KOPT-K1 (cell line): ENCODE measurements around the gene KHDC4.
"Not testable (repeated sequence)": the region's sequence is repeated elsewhere in the genome, so short reads cannot be mapped to it uniquely, and the experiment has no call there.

Source experiments
- H3K27ac ChIP-seq: fragments of 200-600 bp; sonication (generic); 2 replicates; pipeline ENCODE4 v1.5.1; 2016; ENCODE audit warnings: antibody characterized with exemption, mild to moderate bottlenecking, low read depth, low read length; ENCODE audit not compliant: poor library complexity, severe bottlenecking
- H3K36me3 ChIP-seq: fragments of 200-600 bp; sonication (generic); 2 replicates; pipeline ENCODE4 v1.5.1; 2017; ENCODE audit warnings: antibody characterized with exemption, mild to moderate bottlenecking, low read length, moderate library complexity; ENCODE audit not compliant: insufficient read depth
- H3K9me3 ChIP-seq: fragments of 200-600 bp; sonication (generic); 2 replicates; pipeline ENCODE4 v1.5.1; 2017; ENCODE audit warnings: antibody characterized with exemption, low read length, mild to moderate bottlenecking; ENCODE audit not compliant: insufficient read depth, poor library complexity, severe bottlenecking

KHDC4 gene

DNA sequence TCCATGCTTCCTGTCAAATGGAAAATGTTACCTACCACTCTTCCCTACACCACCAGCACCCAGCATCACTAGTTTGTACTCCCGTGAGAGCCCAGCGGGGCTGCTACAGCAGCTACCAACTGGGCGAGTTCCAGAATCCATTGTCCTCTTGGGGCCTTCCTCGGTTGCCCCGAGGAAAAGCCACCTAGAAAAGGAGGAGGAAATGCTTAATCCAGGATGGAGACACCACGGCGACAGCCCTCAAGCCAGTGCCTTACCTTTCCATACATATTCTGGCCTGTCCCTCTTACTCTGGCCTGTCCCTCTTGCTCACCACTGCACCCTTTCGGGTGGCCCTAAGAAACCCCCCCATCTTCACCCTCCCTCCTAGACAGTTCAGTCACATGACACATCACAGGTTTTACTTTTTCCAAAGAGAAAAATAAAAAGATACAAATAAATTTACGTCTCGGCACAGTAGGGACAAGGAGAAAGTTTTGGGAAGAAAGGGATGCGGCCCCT, 23.5 kb downstream of the KHDC4 start:
- H3K36me3 ChIP-seq, result peaks cover 81% of the 10 kb centered on the region
- H3K27ac ChIP-seq, result peak overlapping the region; percentile 55
- H3K9me3 ChIP-seq, result no peaks in the 10 kb centered on the region

GRCh38 chr1:155909894-155910293, 24.3 kb downstream of the KHDC4 start:
- H3K27ac ChIP-seq, result no peak overlapping the region

DNA sequence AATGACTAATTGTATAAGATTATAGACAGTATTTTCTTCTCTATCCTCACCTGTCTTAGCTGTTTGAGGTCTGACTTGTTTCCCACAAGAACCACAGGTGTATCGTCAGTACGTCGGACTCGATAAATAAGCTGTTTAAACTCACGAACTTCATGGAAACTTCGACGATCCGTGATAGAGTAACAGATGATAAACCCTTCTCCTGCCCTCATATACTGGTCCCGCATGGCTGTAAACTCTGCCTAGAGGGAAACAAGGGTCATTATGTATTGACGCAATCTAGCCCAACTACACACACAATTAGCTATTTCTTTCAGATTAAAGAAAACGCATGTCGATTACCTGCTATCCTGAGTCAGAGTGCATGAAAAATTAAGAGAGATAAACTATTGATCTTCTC, 30.0 kb downstream of the KHDC4 start:
- H3K36me3 ChIP-seq, result peaks cover 94% of the 10 kb centered on the region

More at GRCh38 chr1:155909894-155910293, 24.3 kb downstream of the KHDC4 start:
- Histone ChIP-seq H3K36me3 (peaks cover 81% of the 10 kb centered on the region), H3K9me3 (no peaks in the 10 kb centered on the region)

DNA sequence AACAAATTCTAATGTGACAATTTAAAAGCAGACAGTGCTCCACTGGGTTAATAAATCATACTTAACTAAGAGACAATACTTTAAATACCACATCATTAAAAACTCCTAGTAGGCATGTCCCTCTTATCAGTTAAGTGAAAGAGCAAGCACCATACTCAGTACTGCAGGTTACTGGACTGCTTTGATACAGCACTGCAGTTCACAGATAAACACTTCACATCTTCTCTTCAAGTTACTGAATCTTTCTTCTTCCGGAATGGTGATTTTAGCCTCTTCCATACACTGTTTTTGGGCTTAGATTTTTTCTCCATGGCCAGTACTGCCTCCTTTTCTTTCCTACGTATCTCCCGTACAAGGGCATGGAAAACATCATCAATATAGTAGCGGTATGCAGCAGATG, 34.1 kb downstream of the KHDC4 start:
- Histone ChIP-seq H3K27ac (no peak overlapping the region), H3K9me3 (no peaks in the 10 kb centered on the region), H3K36me3 (peaks cover 79% of the 10 kb centered on the region)

More for the DNA sequence above, 30.0 kb downstream of the KHDC4 start:
- Histone ChIP-seq H3K9me3 (no peaks in the 10 kb centered on the region), H3K27ac (no peak overlapping the region)

DNA sequence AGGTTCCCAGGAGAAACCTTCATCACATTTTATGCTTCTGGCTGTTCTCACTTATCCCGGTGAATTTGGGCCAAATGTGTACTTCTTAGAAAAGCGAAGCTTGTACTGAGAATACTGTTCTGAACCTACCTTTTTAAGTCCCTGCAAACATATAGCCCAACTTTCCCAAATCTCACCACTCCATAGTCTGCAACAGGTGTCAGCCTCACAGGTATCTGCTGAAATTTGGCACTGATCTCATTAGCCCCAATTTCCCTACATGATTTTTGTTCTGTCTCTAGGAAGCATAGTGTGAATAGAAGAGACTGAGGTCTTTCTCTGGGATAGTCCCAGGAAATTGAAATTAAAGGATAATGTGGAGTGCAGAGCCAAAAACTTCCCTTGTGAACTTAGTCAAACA, 34.5 kb downstream of the KHDC4 start:
- H3K9me3 ChIP-seq, result no peaks in the 10 kb centered on the region
- H3K36me3 ChIP-seq, result peaks cover 74% of the 10 kb centered on the region
- no peak overlapping the region for H3K27ac ChIP-seq

- H3K27ac ChIP-seq, result no peak overlapping the region
- no peaks in the 10 kb centered on the region for H3K9me3 ChIP-seq
- peaks cover 66% of the 10 kb centered on the region for H3K36me3 ChIP-seq
Observed at GRCh38 chr1:155898888-155899287, 35.3 kb downstream of the KHDC4 start.

- Histone ChIP-seq H3K27ac (no peak overlapping the region), H3K9me3 (no peaks in the 10 kb centered on the region), H3K36me3 (peaks cover 58% of the 10 kb centered on the region)
Observed at GRCh38 chr1:155897746-155898145, 36.5 kb downstream of the KHDC4 start.

GRCh38 chr1:155896476-155896875, 37.7 kb downstream of the KHDC4 start:
- H3K36me3 ChIP-seq, result peaks cover 48% of the 10 kb centered on the region
- H3K27ac ChIP-seq, H3K9me3 ChIP-seq: not testable (repeated sequence)

GRCh38 chr1:155895617-155896016, 38.6 kb downstream of the KHDC4 start:
- H3K36me3 ChIP-seq, result peaks cover 40% of the 10 kb centered on the region
- not testable (repeated sequence) for H3K27ac ChIP-seq

DNA sequence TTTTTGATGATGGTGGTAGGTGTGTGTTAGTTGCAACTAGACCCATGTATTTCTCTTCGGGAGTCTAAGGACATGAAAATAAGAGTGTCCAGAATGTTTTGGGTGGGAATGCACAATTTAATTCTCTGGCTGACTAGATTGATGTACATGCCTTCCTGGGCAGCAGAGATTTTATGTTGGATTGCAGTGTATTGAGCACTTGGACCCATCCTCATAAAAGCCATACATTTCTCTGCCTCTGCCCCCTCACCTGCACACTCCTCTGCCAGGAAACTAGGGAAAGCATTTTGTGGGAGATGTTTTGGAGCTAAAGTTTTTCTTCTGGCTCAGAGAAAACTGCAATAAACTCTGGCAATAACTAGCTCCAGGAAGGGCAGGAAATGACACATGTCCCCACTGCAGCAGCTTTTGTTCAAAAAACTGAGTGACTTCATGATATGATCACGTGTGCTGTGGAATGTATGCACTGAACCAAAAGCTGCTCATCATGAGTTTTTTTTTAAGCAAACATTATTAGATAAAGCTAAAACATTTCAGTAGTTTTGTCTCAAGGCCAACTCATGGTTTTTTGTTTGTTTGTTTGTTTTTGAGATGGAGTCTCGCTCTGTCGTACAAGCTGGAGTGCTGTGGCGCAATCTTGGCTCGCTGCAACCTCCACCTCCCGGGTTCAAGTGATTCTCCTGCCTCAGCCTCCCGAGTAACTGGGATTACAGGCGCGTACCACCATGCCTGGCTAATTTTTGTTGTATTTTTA, 40.6 kb downstream of the KHDC4 start:
- Histone ChIP-seq H3K9me3 (no peaks in the 10 kb centered on the region), H3K27ac (no peak overlapping the region), H3K36me3 (peaks cover 19% of the 10 kb centered on the region)

More at GRCh38 chr1:155895617-155896016, 38.6 kb downstream of the KHDC4 start:
- H3K9me3 ChIP-seq, result not testable (repeated sequence)

GRCh38 chr1:155892796-155893195, 41.4 kb downstream of the KHDC4 start:
- Histone ChIP-seq H3K27ac (no peak overlapping the region), H3K9me3 (no peaks in the 10 kb centered on the region), H3K36me3 (peaks cover 13% of the 10 kb centered on the region)

DNA sequence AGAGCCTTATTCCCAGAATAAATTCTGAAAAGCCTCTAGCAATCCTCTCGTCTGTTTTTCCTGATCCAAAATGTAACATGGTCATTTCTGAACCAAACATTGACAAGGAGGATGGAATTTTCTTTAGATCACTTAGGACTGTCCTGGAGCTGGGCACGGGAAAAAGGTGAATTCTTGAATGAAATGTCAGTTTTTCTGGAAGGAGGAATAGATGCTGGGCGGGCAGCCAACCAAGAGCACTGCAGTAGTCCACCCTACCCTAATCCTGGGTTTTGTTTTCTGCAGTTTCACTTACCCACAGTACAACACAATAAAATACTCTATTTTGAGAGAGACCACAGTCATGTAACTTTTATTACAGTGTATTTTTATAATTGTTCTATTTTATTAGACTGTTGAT, 44.0 kb downstream of the KHDC4 start:
- Histone ChIP-seq H3K9me3 (no peaks in the 10 kb centered on the region), H3K27ac (no peak overlapping the region), H3K36me3 (no peaks in the 10 kb centered on the region)

GRCh38 chr1:155889566-155889965, 44.6 kb downstream of the KHDC4 start:
- H3K9me3 ChIP-seq, result no peaks in the 10 kb centered on the region
- no peaks in the 10 kb centered on the region for H3K36me3 ChIP-seq
- H3K27ac ChIP-seq, result no peak overlapping the region

DNA sequence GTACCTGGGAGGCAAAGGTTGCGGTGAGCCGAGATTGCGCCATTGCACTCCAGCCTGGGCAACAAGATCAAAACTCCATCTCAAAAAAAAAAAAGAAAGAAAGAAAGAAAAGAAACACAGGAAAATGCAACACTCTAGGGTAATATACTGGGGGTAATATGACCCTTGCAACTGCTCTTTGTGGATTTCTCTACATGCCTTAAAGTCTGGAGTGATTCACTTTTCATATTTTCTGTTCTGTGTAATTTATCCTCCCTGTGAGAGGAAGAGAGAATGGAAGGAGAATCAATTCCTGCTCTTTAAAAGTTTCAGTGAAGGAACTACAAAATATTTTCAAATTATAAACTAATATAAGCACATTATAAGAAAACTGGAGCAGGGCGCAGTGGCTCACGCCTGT, 45.7 kb downstream of the KHDC4 start:
- H3K36me3 ChIP-seq, result no peaks in the 10 kb centered on the region
- no peaks in the 10 kb centered on the region for H3K9me3 ChIP-seq
- no peak overlapping the region for H3K27ac ChIP-seq

DNA sequence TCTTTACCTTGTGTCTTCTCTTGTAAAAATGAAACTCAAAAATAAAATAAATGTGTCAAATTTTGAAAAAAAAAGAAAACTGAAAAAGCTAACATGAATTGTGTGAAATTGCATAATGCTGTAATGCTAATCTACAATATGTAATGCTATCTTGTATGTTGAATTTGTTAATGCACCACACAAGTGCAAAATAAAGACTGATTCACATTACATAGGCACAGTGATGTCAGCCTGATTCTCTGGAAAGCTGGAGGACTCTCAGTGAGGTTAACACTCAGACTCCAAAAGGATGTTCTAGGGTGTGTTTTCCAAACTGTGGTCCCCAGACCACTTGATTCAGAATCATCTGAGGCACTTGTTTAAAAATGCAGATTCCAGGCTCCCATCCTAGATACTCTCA, 49.2 kb downstream of the KHDC4 start:
- no peak overlapping the region for H3K27ac ChIP-seq
- no peaks in the 10 kb centered on the region for H3K9me3 ChIP-seq
- no peaks in the 10 kb centered on the region for H3K36me3 ChIP-seq
